ENCODE data around the gene NTMT1. TPM values are rescaled to one million over a fixed set of nuclear protein-coding genes. Genes with fewer than 3 reads are reported as not detected.

NTMT1 gene
- total RNA-seq, 1 donor from 2014 or later = 55.1 TPM

GRCh38 chr9:129681924-129682323 is 56.0 kb downstream of the NTMT1 start:
- DNase-seq (ENCODE audit: low read depth) (no peak), FAIRE-seq (no peak)
- Histone ChIP-seq H3K27me3 (ENCODE audit: insufficient read depth, low read length) (peaks cover 15% of the 10 kb centered on the region), H3K4me3 (ENCODE audit: insufficient read depth, low read depth, low read length) (no peak overlapping the region), H3K79me2 (ENCODE audit: insufficient read depth, low read length) (no peaks in the 10 kb centered on the region), H3K27ac (ENCODE audit: low read depth, low read length) (no peak overlapping the region), H3K9me3 (ENCODE audit: insufficient read depth, low read depth, low read length) (no peaks in the 10 kb centered on the region), H3K4me1 (ENCODE audit: insufficient read depth, low read length) (peaks cover 4% of the 10 kb centered on the region), H3K4me2 (ENCODE audit: low read length) (no peak overlapping the region), H3K9ac (ENCODE audit: low read length) (no peak overlapping the region), H3K36me3 (ENCODE audit: insufficient read depth, low read length) (no peaks in the 10 kb centered on the region), H4K20me1 (ENCODE audit: insufficient read depth, low read length) (no peaks in the 10 kb centered on the region), H2AFZ (ENCODE audit: low read depth, low read length) (no peak overlapping the region)
- Mint-ChIP-seq H3K27me3 (ENCODE audit: low read depth, unreplicated experiment) (peaks cover 46% of the 10 kb centered on the region), H3K9me3 (ENCODE audit: unreplicated experiment) (no peaks in the 10 kb centered on the region), H3K36me3 (ENCODE audit: low read depth, unreplicated experiment) (no peaks in the 10 kb centered on the region), H3K4me1 (ENCODE audit: low read depth, unreplicated experiment) (no peaks in the 10 kb centered on the region), H3K4me3 (ENCODE audit: unreplicated experiment) (no peak overlapping the region), H3K27ac (ENCODE audit: unreplicated experiment) (no peak overlapping the region)
- no peak for TF ChIP-seq CTCF (IDR thresholded peaks at IDR 0.05; ENCODE audit: insufficient read depth, low read depth, low read length)

GRCh38 chr9:129682381-129682780 is 56.4 kb downstream of the NTMT1 start:
- TF ChIP-seq CTCF (IDR thresholded peaks at IDR 0.05; ENCODE audit: insufficient read depth, low read depth, low read length) (no peak), EZH2 (IDR thresholded peaks at IDR 0.05; ENCODE audit: insufficient read depth, low read length) (no peak)
- Histone ChIP-seq H2AFZ (ENCODE audit: low read depth, low read length) (no peak overlapping the region), H3K4me3 (ENCODE audit: insufficient read depth, low read depth, low read length) (no peak overlapping the region), H3K4me1 (ENCODE audit: insufficient read depth, low read length) (peaks cover 4% of the 10 kb centered on the region), H3K27me3 (ENCODE audit: insufficient read depth, low read length) (peaks cover 12% of the 10 kb centered on the region), H3K9ac (ENCODE audit: low read length) (no peak overlapping the region), H3K36me3 (ENCODE audit: insufficient read depth, low read length) (no peaks in the 10 kb centered on the region), H3K79me2 (ENCODE audit: insufficient read depth, low read length) (no peaks in the 10 kb centered on the region), H4K20me1 (ENCODE audit: insufficient read depth, low read length) (no peaks in the 10 kb centered on the region), H3K27ac (ENCODE audit: low read depth, low read length) (no peak overlapping the region), H3K4me2 (ENCODE audit: low read length) (no peak overlapping the region), H3K9me3 (ENCODE audit: insufficient read depth, low read depth, low read length) (no peaks in the 10 kb centered on the region)
- peaks cover 42% of the 10 kb centered on the region for H3K27me3 Mint-ChIP-seq (ENCODE audit: low read depth, unreplicated experiment)
- no peaks in the 10 kb centered on the region for H3K36me3 Mint-ChIP-seq (ENCODE audit: low read depth, unreplicated experiment)
- H3K4me3 Mint-ChIP-seq (ENCODE audit: unreplicated experiment) = no peak overlapping the region
- H3K9me3 Mint-ChIP-seq (ENCODE audit: unreplicated experiment) = no peaks in the 10 kb centered on the region
- no peaks in the 10 kb centered on the region for H3K4me1 Mint-ChIP-seq (ENCODE audit: low read depth, unreplicated experiment)
- H3K27ac Mint-ChIP-seq (ENCODE audit: unreplicated experiment) = no peak overlapping the region
- FAIRE-seq = no peak
- no peak for DNase-seq (ENCODE audit: low read depth)

- H3K4me2 ChIP-seq (ENCODE audit: low read length) = peak overlapping the region; percentile 30
- DNase-seq (ENCODE audit: low read depth) = peak; percentile 41
- no peak for FAIRE-seq
Observed at GRCh38 chr9:129685220-129685932, 59.4 kb downstream of the NTMT1 start.

More at GRCh38 chr9:129685220-129685932, 59.4 kb downstream of the NTMT1 start:
- Mint-ChIP-seq H3K27ac (ENCODE audit: unreplicated experiment) (no peak overlapping the region), H3K36me3 (ENCODE audit: low read depth, unreplicated experiment) (no peaks in the 10 kb centered on the region), H3K27me3 (ENCODE audit: low read depth, unreplicated experiment) (peaks cover 45% of the 10 kb centered on the region), H3K4me1 (ENCODE audit: low read depth, unreplicated experiment) (no peaks in the 10 kb centered on the region), H3K9me3 (ENCODE audit: unreplicated experiment) (no peaks in the 10 kb centered on the region), H3K4me3 (ENCODE audit: unreplicated experiment) (no peak overlapping the region)
- Histone ChIP-seq H3K9me3 (ENCODE audit: insufficient read depth, low read depth, low read length) (no peaks in the 10 kb centered on the region), H3K79me2 (ENCODE audit: insufficient read depth, low read length) (no peaks in the 10 kb centered on the region), H3K9ac (ENCODE audit: low read length) (no peak overlapping the region), H4K20me1 (ENCODE audit: insufficient read depth, low read length) (no peaks in the 10 kb centered on the region), H3K27ac (ENCODE audit: low read depth, low read length) (no peak overlapping the region), H3K4me3 (ENCODE audit: insufficient read depth, low read depth, low read length) (no peak overlapping the region), H2AFZ (ENCODE audit: low read depth, low read length) (no peak overlapping the region), H3K4me1 (ENCODE audit: insufficient read depth, low read length) (peaks cover 4% of the 10 kb centered on the region), H3K27me3 (ENCODE audit: insufficient read depth, low read length) (peaks cover 9% of the 10 kb centered on the region), H3K36me3 (ENCODE audit: insufficient read depth, low read length) (no peaks in the 10 kb centered on the region)
- TF ChIP-seq CTCF (IDR thresholded peaks at IDR 0.05; ENCODE audit: insufficient read depth, low read depth, low read length) (no peak), EZH2 (IDR thresholded peaks at IDR 0.05; ENCODE audit: insufficient read depth, low read length) (no peak)
